ENCODE measurements around the gene RRAGD. TPM values are rescaled to one million over a fixed set of nuclear protein-coding genes. Genes with fewer than 3 reads are reported as not detected.

RRAGD gene
- total and polyA plus RNA-seq, 4 donors: 3.2 to 17.8 (median 12.8) TPM

GRCh38 chr6:89359561-89359960 is 52.5 kb downstream of the RRAGD start:
- Histone ChIP-seq H3K4me3 (ENCODE audit: low read length in 2 of 2) (no peak overlapping the region), H3K9me3 (ENCODE audit: control insufficient read depth, low read length) (no peaks in the 10 kb centered on the region), H3K27ac (ENCODE audit: low read depth in 1 of 2, low read length in 2 of 2) (no peak overlapping the region), H3K4me1 (ENCODE audit: control insufficient read depth in 1 of 2, insufficient read depth in 2 of 2, low read length in 2 of 2) (no peaks in the 10 kb centered on the region), H3K27me3 (ENCODE audit: control insufficient read depth in 1 of 2, insufficient read depth in 2 of 2, low read length in 1 of 2) (no peaks in the 10 kb centered on the region), H3K36me3 (ENCODE audit: control insufficient read depth in 1 of 2, insufficient read depth in 2 of 2, low read length in 1 of 2) (no peaks in the 10 kb centered on the region)
- WGBS, 2 donors: 24 to 30% methylated on average over 1 of the region's 1 CpG
- DNase-seq (no peak), ATAC-seq (ENCODE audit: low FRiP score) (no peak)
- intact Hi-C loops (cut with DNase I): no loop called here

GRCh38 chr6:89357390-89357789 is 54.7 kb downstream of the RRAGD start:
- no peak for ATAC-seq (ENCODE audit: low FRiP score)
- intact Hi-C loops (cut with DNase I): no loop called here
- H3K4me1 ChIP-seq (ENCODE audit: control insufficient read depth in 1 of 2, insufficient read depth in 2 of 2, low read length in 2 of 2): no peaks in the 10 kb centered on the region
- H3K27ac ChIP-seq (ENCODE audit: low read depth in 1 of 2, low read length in 2 of 2): no peak overlapping the region
- H3K4me3 ChIP-seq (ENCODE audit: low read length in 2 of 2): no peak overlapping the region
- H3K9me3 ChIP-seq (ENCODE audit: control insufficient read depth, low read length): no peaks in the 10 kb centered on the region
- no peaks in the 10 kb centered on the region for H3K36me3 ChIP-seq (ENCODE audit: control insufficient read depth in 1 of 2, insufficient read depth in 2 of 2, low read length in 1 of 2)
- H3K27me3 ChIP-seq (ENCODE audit: control insufficient read depth in 1 of 2, insufficient read depth in 2 of 2, low read length in 1 of 2): no peaks in the 10 kb centered on the region
- DNase-seq: no peak
- WGBS, 2 donors: 56 to 69% methylated on average over 3 of the region's 3 CpGs

GRCh38 chr6:89356642-89357170 is 55.4 kb downstream of the RRAGD start:
- Histone ChIP-seq H3K36me3 (ENCODE audit: control insufficient read depth in 1 of 2, insufficient read depth in 2 of 2, low read length in 1 of 2) (no peaks in the 10 kb centered on the region), H3K4me1 (ENCODE audit: control insufficient read depth in 1 of 2, insufficient read depth in 2 of 2, low read length in 2 of 2) (no peaks in the 10 kb centered on the region), H3K4me3 (ENCODE audit: low read length in 2 of 2) (no peak overlapping the region), H3K27me3 (ENCODE audit: control insufficient read depth in 1 of 2, insufficient read depth in 2 of 2, low read length in 1 of 2) (no peaks in the 10 kb centered on the region), H3K27ac (ENCODE audit: low read depth in 1 of 2, low read length in 2 of 2) (no peak overlapping the region), H3K9me3 (ENCODE audit: control insufficient read depth, low read length) (no peaks in the 10 kb centered on the region)
- intact Hi-C loops (cut with DNase I): no loop called here
- WGBS, 2 donors: 70 to 76% methylated on average over 1 of the region's 1 CpG
- no peak for DNase-seq
- ATAC-seq (ENCODE audit: low FRiP score): no peak

- H3K9me3 ChIP-seq (ENCODE audit: control insufficient read depth, low read length): no peaks in the 10 kb centered on the region
- WGBS, 2 donors: 77 to 82% methylated on average over 2 of the region's 2 CpGs
- ATAC-seq (ENCODE audit: low FRiP score) (no peak), DNase-seq (no peak)
- intact Hi-C loops (cut with DNase I): no loop called here
- H3K27me3 ChIP-seq (ENCODE audit: control insufficient read depth in 1 of 2, insufficient read depth in 2 of 2, low read length in 1 of 2): no peaks in the 10 kb centered on the region
- H3K4me3 ChIP-seq (ENCODE audit: low read length in 2 of 2): no peak overlapping the region
- H3K36me3 ChIP-seq (ENCODE audit: control insufficient read depth in 1 of 2, insufficient read depth in 2 of 2, low read length in 1 of 2): no peaks in the 10 kb centered on the region
- H3K27ac ChIP-seq (ENCODE audit: low read depth in 1 of 2, low read length in 2 of 2): no peak overlapping the region
- peaks cover 0 to under 1% of the 10 kb centered on the region in 2 donors for H3K4me1 ChIP-seq (ENCODE audit: control insufficient read depth in 1 of 2, insufficient read depth in 2 of 2, low read length in 2 of 2)
Measured at GRCh38 chr6:89355511-89356194, 56.4 kb downstream of the RRAGD start.

GRCh38 chr6:89353702-89354392 is 58.2 kb downstream of the RRAGD start:
- WGBS, 2 donors: 84 to 91% methylated on average over 2 of the region's 2 CpGs
- intact Hi-C loops (cut with DNase I): loop anchor here (5.0 kb wide), 3 partner anchors 42 to 372 kb away; partner anchors contain the start of gene PNRC1 (in 1 of the 2)
- no peak overlapping the region for H3K27ac ChIP-seq (ENCODE audit: low read depth in 1 of 2, low read length in 2 of 2)
- ATAC-seq (ENCODE audit: low FRiP score): no peak
- no peak overlapping the region for H3K4me3 ChIP-seq (ENCODE audit: low read length in 2 of 2)
- H3K36me3 ChIP-seq (ENCODE audit: control insufficient read depth in 1 of 2, insufficient read depth in 2 of 2, low read length in 1 of 2): no peaks in the 10 kb centered on the region
- H3K27me3 ChIP-seq (ENCODE audit: control insufficient read depth in 1 of 2, insufficient read depth in 2 of 2, low read length in 1 of 2): no peaks in the 10 kb centered on the region
- no peak for DNase-seq
- peaks cover 0 to 1% of the 10 kb centered on the region in 2 donors for H3K4me1 ChIP-seq (ENCODE audit: control insufficient read depth in 1 of 2, insufficient read depth in 2 of 2, low read length in 2 of 2)
- no peaks in the 10 kb centered on the region for H3K9me3 ChIP-seq (ENCODE audit: control insufficient read depth, low read length)

GRCh38 chr6:89353118-89353556 is 58.9 kb downstream of the RRAGD start:
- ATAC-seq (ENCODE audit: low FRiP score) (no peak), DNase-seq (peak in 1 of 2 donors; percentile 47)
- Histone ChIP-seq H3K4me1 (ENCODE audit: control insufficient read depth in 1 of 2, insufficient read depth in 2 of 2, low read length in 2 of 2) (peaks cover 0 to 1% of the 10 kb centered on the region in 2 donors), H3K36me3 (ENCODE audit: control insufficient read depth in 1 of 2, insufficient read depth in 2 of 2, low read length in 1 of 2) (no peaks in the 10 kb centered on the region), H3K27me3 (ENCODE audit: control insufficient read depth in 1 of 2, insufficient read depth in 2 of 2, low read length in 1 of 2) (no peaks in the 10 kb centered on the region), H3K27ac (ENCODE audit: low read depth in 1 of 2, low read length in 2 of 2) (peak overlapping the region; percentile 87 to 100), H3K4me3 (ENCODE audit: low read length in 2 of 2) (peak overlapping the region; percentile 64 to 85), H3K9me3 (ENCODE audit: control insufficient read depth, low read length) (no peaks in the 10 kb centered on the region)
- intact Hi-C loops (cut with DNase I): loop anchor here (5.0 kb wide), 3 partner anchors 41 to 371 kb away; partner anchors contain the start of gene PNRC1 (in 1 of the 2)
- WGBS, 2 donors: 43 to 45% methylated on average over 27 of the region's 27 CpGs

- peak within 1 kb of the TSS; percentile 64 to 99 for H3K4me3 ChIP-seq (ENCODE audit: low read length in 2 of 2)
- H3K9me3 ChIP-seq (ENCODE audit: control insufficient read depth, low read length): no peaks in the 10 kb centered on the region
- DNase-seq (peak; percentile 98 to 99), ATAC-seq (ENCODE audit: low FRiP score) (peak; percentile 98)
- 0% methylated on average over 73 to 102 of the region's 102 CpGs for WGBS, 2 donors
- no peaks in the 10 kb centered on the region for H3K27me3 ChIP-seq (ENCODE audit: control insufficient read depth in 1 of 2, insufficient read depth in 2 of 2, low read length in 1 of 2)
- intact Hi-C loops (cut with DNase I): loop anchor here (5.0 kb wide), 3 partner anchors 40 to 370 kb away; partner anchors contain the start of gene PNRC1 (in 1 of the 2)
- peak within 1 kb of the TSS; percentile 88 to 100 for H3K27ac ChIP-seq (ENCODE audit: low read depth in 1 of 2, low read length in 2 of 2)
- peaks cover 0 to 1% of the 10 kb centered on the region in 2 donors for H3K4me1 ChIP-seq (ENCODE audit: control insufficient read depth in 1 of 2, insufficient read depth in 2 of 2, low read length in 2 of 2)
- no peaks in the 10 kb centered on the region for H3K36me3 ChIP-seq (ENCODE audit: control insufficient read depth in 1 of 2, insufficient read depth in 2 of 2, low read length in 1 of 2)
Measured at GRCh38 chr6:89352278-89353117, 59.6 kb downstream of the RRAGD start, which contains the start of gene UBE2J1. TSS of gene UBE2J1 (minus strand) at chr6:89352722. CDS start at chr6:89352569, 153 bp downstream.

GRCh38 chr6:89351671-89352277 is 60.3 kb downstream of the RRAGD start:
- H3K4me3 ChIP-seq (ENCODE audit: low read length in 2 of 2): peak overlapping the region; percentile 64 to 99
- ATAC-seq (ENCODE audit: low FRiP score) (no peak), DNase-seq (no peak)
- peaks cover 0 to 1% of the 10 kb centered on the region in 2 donors for H3K4me1 ChIP-seq (ENCODE audit: control insufficient read depth in 1 of 2, insufficient read depth in 2 of 2, low read length in 2 of 2)
- peak overlapping the region in 1 of 2 donors; percentile 100 for H3K27ac ChIP-seq (ENCODE audit: low read depth in 1 of 2, low read length in 2 of 2)
- intact Hi-C loops (cut with DNase I): loop anchor here (5.0 kb wide), 3 partner anchors 39 to 369 kb away; partner anchors contain the start of gene PNRC1 (in 1 of the 2)
- no peaks in the 10 kb centered on the region for H3K27me3 ChIP-seq (ENCODE audit: control insufficient read depth in 1 of 2, insufficient read depth in 2 of 2, low read length in 1 of 2)
- no peaks in the 10 kb centered on the region for H3K9me3 ChIP-seq (ENCODE audit: control insufficient read depth, low read length)
- no peaks in the 10 kb centered on the region for H3K36me3 ChIP-seq (ENCODE audit: control insufficient read depth in 1 of 2, insufficient read depth in 2 of 2, low read length in 1 of 2)
- WGBS, 2 donors: 0% methylated on average over 12 of the region's 12 CpGs

Data from aorta (tissue), 5 donors.